22Rv1 (cell line): ENCODE measurements around the gene SYT7.

Experiments
- CTCF ChIP-seq: fragments of 450-650 bp; IDR thresholded peaks from 2 replicates; pipeline ENCODE4 v1.5.1; 2017; ENCODE audit warnings: mild to moderate bottlenecking
- ZFX ChIP-seq: fragments of 450-650 bp; IDR thresholded peaks from 2 replicates; pipeline ENCODE4 v1.6.1; 2017; ENCODE audit warnings: antibody characterized with exemption, borderline replicate concordance

DNA sequence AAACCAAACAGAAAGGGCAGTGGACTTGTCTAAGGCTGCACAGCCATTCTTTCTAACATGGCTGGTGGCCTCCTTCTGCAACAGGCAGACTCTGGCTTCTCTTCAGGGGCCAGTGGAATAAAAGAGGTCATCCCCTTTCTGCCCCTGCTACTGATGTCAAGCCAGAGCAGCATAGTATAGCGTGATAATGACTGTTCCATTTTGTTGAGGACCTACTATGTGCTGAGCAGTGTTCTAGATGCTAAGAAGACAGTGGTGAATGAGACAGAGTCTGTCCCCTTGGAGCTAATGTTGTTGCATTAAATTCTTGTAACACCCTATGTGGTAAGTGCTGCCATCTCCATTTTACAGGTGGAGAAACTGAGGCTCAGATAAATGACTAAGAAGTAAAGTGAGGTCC lies 15.7 kb upstream of the SYT7 start:
- TF ChIP-seq CTCF (no peak), ZFX (no peak)
